AG08396 (cell line): Measurements from ENCODE around the gene SMIM7.

Source experiments
- DNase-seq: peaks from one replicate; pipeline ENCODE4 v3.0.0; 2012; ENCODE audit warnings: low spot score, mixed read lengths

Gene SMIM7

GRCh38 chr19:16621165-16621800 lies 38.7 kb downstream of the SMIM7 start:
- DNase-seq: no peak

- DNase-seq: no peak
Observed at GRCh38 chr19:16620584-16620983, 39.4 kb downstream of the SMIM7 start.

- DNase-seq: no peak
Observed at GRCh38 chr19:16620018-16620417, 39.9 kb downstream of the SMIM7 start.

GRCh38 chr19:16619457-16619856 lies 40.5 kb downstream of the SMIM7 start:
- DNase-seq: no peak

GRCh38 chr19:16618248-16618647 lies 41.7 kb downstream of the SMIM7 start:
- no peak for DNase-seq

GRCh38 chr19:16615808-16616207 lies 44.1 kb downstream of the SMIM7 start:
- DNase-seq: no peak

- no peak for DNase-seq
Observed at GRCh38 chr19:16614941-16615340, 45.0 kb downstream of the SMIM7 start.

- no peak for DNase-seq
Observed at GRCh38 chr19:16613841-16614240, 46.1 kb downstream of the SMIM7 start.

- no peak for DNase-seq
Observed at GRCh38 chr19:16612636-16613035, 47.3 kb downstream of the SMIM7 start.

GRCh38 chr19:16611121-16611520 lies 48.8 kb downstream of the SMIM7 start:
- DNase-seq: no peak

GRCh38 chr19:16609511-16610200 lies 50.3 kb downstream of the SMIM7 start:
- DNase-seq: no peak

GRCh38 chr19:16608290-16608739 lies 51.6 kb downstream of the SMIM7 start:
- DNase-seq: peak; percentile 83

GRCh38 chr19:16607819-16608218 lies 52.1 kb downstream of the SMIM7 start:
- DNase-seq: no peak

GRCh38 chr19:16605553-16605994 lies 54.4 kb downstream of the SMIM7 start:
- no peak for DNase-seq

- no peak for DNase-seq
Observed at GRCh38 chr19:16605115-16605514, 54.8 kb downstream of the SMIM7 start.

GRCh38 chr19:16604615-16605014 lies 55.3 kb downstream of the SMIM7 start:
- no peak for DNase-seq

- no peak for DNase-seq
Observed at GRCh38 chr19:16603090-16603489, 56.9 kb downstream of the SMIM7 start.

- DNase-seq: no peak
Observed at GRCh38 chr19:16601378-16602052, 58.4 kb downstream of the SMIM7 start.

- no peak for DNase-seq
Observed at GRCh38 chr19:16600824-16601223, 59.1 kb downstream of the SMIM7 start.

GRCh38 chr19:16599655-16600346 lies 60.1 kb downstream of the SMIM7 start:
- DNase-seq: no peak

- DNase-seq: no peak
Observed at GRCh38 chr19:16598848-16599247, 61.1 kb downstream of the SMIM7 start.

- DNase-seq: no peak
Observed at GRCh38 chr19:16596399-16596798, 63.5 kb downstream of the SMIM7 start.
